K562 (cell line): Measurements from ENCODE around the gene POLR3K. TPM values are rescaled to one million over a fixed set of nuclear protein-coding genes. Genes with fewer than 3 reads are reported as not detected.
A peak's percentile ranks its signal among the peaks of the same experiment; 100 is the strongest.

ENCODE experiments used
- BRCA1 ChIP-seq, 2 experiments: fragments of 450-650 bp in 1 of 2; sonication (generic) in 1 of 2; formaldehyde crosslinking in 1 of 2; IDR thresholded peaks; 2 replicates each; pipeline versions ENCODE4 v1.5.0 to v1.6.1; 2017 to 2020; ENCODE audit warnings: mild to moderate bottlenecking in 1 of 2, missing genetic modification reagents in 1 of 2
- CREB1 ChIP-seq, 2 experiments: sonication (generic) in 1 of 2; formaldehyde crosslinking in 1 of 2; IDR thresholded peaks; 2 replicates each; pipeline versions ENCODE4 v1.6.1 to v1.8.0; 2012 to 2022; ENCODE audit warnings: inconsistent platforms in 1 of 2, mild to moderate bottlenecking in 1 of 2, missing genetic modification reagents in 1 of 2, moderate library complexity in 1 of 2
- CSDE1 ChIP-seq, 2 experiments: fragments of 450-650 bp; IDR thresholded peaks; 2 replicates each; pipeline ENCODE4 v1.6.1; 2016; ENCODE audit warnings: mild to moderate bottlenecking in 1 of 2
- DPF2 ChIP-seq: fragments of 450-650 bp; IDR thresholded peaks from 2 replicates; pipeline ENCODE4 v1.6.1; 2016
- FOXP1 ChIP-seq: sonication (generic); formaldehyde crosslinking; IDR thresholded peaks from 2 replicates; pipeline ENCODE4 v1.8.0; 2022; ENCODE audit warnings: mild to moderate bottlenecking, missing genetic modification reagents
- HMG20A ChIP-seq: fragments of 450-650 bp; formaldehyde crosslinking; conservative IDR thresholded peaks from 2 replicates; pipeline ENCODE4 v1.4.0; 2020; ENCODE audit warnings: mild to moderate bottlenecking, mixed read lengths
- KAT2B ChIP-seq: IDR thresholded peaks from one replicate; pipeline ENCODE4 v1.6.1; 2012; ENCODE audit warnings: low read depth, mild to moderate bottlenecking, control low read depth, inconsistent platforms, low read length, moderate library complexity
- KDM4B ChIP-seq, 2 experiments: fragments of 450-650 bp in 1 of 2; sonication (generic) in 1 of 2; IDR thresholded peaks; 2 replicates each; pipeline ENCODE4 v1.6.1; 2016 to 2017; ENCODE audit warnings: borderline replicate concordance in 2 of 2, antibody characterized with exemption in 1 of 2, low read depth in 1 of 2, mild to moderate bottlenecking in 1 of 2
- MAFG ChIP-seq: fragments of 450-650 bp; conservative IDR thresholded peaks from 2 replicates; pipeline ENCODE4 v1.6.1; 2016; ENCODE audit warnings: missing genetic modification characterization, missing compliant biosample characterization
- MTA3 ChIP-seq: fragments of 450-650 bp; formaldehyde crosslinking; IDR thresholded peaks from 2 replicates; pipeline ENCODE4 v1.6.1; 2017; ENCODE audit warnings: mild to moderate bottlenecking, borderline replicate concordance
- NR4A1 ChIP-seq, 2 experiments: fragments of 250-450 bp in 1 of 2; fragments of 450-650 bp in 1 of 2; sonication (Bioruptor Pico) in 1 of 2; IDR thresholded peaks; 2 replicates each; pipeline versions ENCODE4 v1.4.0 to v1.6.1; 2016 to 2020; ENCODE audit warnings: mild to moderate bottlenecking in 2 of 2, missing compliant biosample characterization in 1 of 2, missing genetic modification characterization in 1 of 2, moderate library complexity in 1 of 2
- RBBP5 ChIP-seq: fragments of 200-600 bp; sonication (generic); IDR thresholded peaks from 2 replicates; pipeline ENCODE4 v1.6.1; 2012; ENCODE audit warnings: borderline replicate concordance, mild to moderate bottlenecking, low read length, control low read depth, inconsistent platforms; ENCODE audit not compliant: insufficient read depth, poor library complexity, severe bottlenecking
- RBM14 ChIP-seq: fragments of 200-400 bp; formaldehyde crosslinking; IDR thresholded peaks from 2 replicates; pipeline ENCODE4 v1.6.1; 2018; ENCODE audit warnings: low read depth, mild to moderate bottlenecking, low read length, moderate library complexity, borderline replicate concordance; ENCODE audit not compliant: insufficient read depth
- RNF2 ChIP-seq: sonication (generic); IDR thresholded peaks from 2 replicates; pipeline ENCODE4 v1.6.1; 2016
- SETDB1 ChIP-seq: IDR thresholded peaks from one replicate; pipeline ENCODE4 v1.6.1; 2012; ENCODE audit warnings: low read length, control low read depth, inconsistent platforms
- SUPT5H ChIP-seq: fragments of 450-650 bp; IDR thresholded peaks from 2 replicates; pipeline ENCODE4 v1.6.1; 2016
- TCF7 ChIP-seq: sonication (generic); IDR thresholded peaks from 2 replicates; pipeline ENCODE4 v1.6.1; 2016; ENCODE audit warnings: antibody characterized with exemption, borderline replicate concordance
- ZFX ChIP-seq: sonication (generic); formaldehyde crosslinking; IDR thresholded peaks from 2 replicates; pipeline ENCODE4 v1.8.0; 2022; ENCODE audit warnings: mild to moderate bottlenecking, missing genetic modification reagents, moderate library complexity
- polyA plus RNA-seq, 8 experiments: library from polyadenylated mRNA; depleted of rRNA in 4 of 8; stranded (reverse) in 5 of 8; unstranded in 3 of 8; fragments of >200 nt; fragmentation: Nextera tagmentation in 2 of 8; fragmentation: Illumina TruSeq in 1 of 8; extraction: Ambion mirVana in 2 of 8; extraction: Trizol in 1 of 8; gene quantifications; 2 replicates each; pipeline versions ENCODE4 v1.2.1 to v1.2.3, GENCODE V29; 2011 to 2014; ENCODE audit warnings: inconsistent platforms in 1 of 8, missing spikeins in 1 of 8
- total RNA-seq, 7 experiments: library from RNA; depleted of rRNA in 6 of 7; stranded (reverse); fragments of >200 nt in 6 of 7; fragmentation: Illumina TruSeq in 2 of 7; extraction: Trizol in 2 of 7; gene quantifications; 2 replicates each; pipeline versions ENCODE4 v1.2.1 to v1.2.3, GENCODE V29; 2011 to 2021; ENCODE audit warnings: low replicate concordance in 1 of 7
- TF ChIP-seq, protein P1 (sequence below): sonication (generic); formaldehyde crosslinking; IDR thresholded peaks from 2 replicates; pipeline ENCODE4 v1.8.0; 2022; ENCODE audit warnings: mild to moderate bottlenecking, missing genetic modification reagents
- TF ChIP-seq, protein P2 (sequence below): fragments of 200-800 bp; sonication (Bioruptor generic); IDR thresholded peaks from 2 replicates; pipeline ENCODE4 v1.6.1; 2017; ENCODE audit warnings: missing genetic modification characterization, missing compliant biosample characterization
- TF ChIP-seq, protein P3 (sequence below): fragments of 250-450 bp; sonication (Bioruptor Pico); IDR thresholded peaks from 2 replicates; pipeline ENCODE4 v1.5.1; 2021; ENCODE audit warnings: mild to moderate bottlenecking

Gene POLR3K
- total and polyA plus RNA-seq, 9 of the 15 experiments (the other 6 are each of a cell fraction or from before 2014, with no cell fraction given), result 42.1 to 315 (median 86.7) TPM

DNA sequence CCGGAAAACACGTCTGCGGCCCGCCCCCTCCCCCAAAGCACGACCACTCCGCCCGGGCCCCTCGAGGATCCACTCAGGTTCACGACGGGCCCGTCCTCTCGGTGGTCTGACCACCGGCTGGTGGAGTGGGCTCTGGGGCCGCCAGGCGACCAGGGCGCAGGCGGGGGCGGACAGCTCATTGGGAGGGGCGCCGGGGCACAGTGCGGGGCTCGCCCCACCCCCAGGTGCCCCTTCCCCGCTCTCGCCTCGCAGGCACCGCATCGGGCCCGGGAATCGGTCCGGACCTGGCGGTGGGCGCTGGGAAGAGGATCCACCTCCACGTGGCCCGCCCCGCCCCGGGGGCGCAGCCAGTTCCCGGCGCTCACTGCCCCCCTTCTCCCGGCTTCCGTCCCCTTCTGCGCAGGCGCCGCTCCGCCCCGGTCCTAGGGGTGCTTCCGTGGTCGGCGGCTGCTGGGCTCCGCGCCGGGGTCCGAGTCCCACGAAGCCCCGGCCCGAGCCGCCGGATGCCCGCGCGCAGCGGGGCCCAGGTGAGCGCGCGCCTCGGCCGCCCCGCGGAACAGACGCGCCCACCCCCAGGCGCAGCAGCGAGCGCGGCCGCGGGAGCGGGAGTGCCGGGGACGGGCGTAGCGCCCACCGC, 24.5 kb upstream of the POLR3K start, which contains the start of gene MPG (continued):
- TF ChIP-seq, protein P1, sequence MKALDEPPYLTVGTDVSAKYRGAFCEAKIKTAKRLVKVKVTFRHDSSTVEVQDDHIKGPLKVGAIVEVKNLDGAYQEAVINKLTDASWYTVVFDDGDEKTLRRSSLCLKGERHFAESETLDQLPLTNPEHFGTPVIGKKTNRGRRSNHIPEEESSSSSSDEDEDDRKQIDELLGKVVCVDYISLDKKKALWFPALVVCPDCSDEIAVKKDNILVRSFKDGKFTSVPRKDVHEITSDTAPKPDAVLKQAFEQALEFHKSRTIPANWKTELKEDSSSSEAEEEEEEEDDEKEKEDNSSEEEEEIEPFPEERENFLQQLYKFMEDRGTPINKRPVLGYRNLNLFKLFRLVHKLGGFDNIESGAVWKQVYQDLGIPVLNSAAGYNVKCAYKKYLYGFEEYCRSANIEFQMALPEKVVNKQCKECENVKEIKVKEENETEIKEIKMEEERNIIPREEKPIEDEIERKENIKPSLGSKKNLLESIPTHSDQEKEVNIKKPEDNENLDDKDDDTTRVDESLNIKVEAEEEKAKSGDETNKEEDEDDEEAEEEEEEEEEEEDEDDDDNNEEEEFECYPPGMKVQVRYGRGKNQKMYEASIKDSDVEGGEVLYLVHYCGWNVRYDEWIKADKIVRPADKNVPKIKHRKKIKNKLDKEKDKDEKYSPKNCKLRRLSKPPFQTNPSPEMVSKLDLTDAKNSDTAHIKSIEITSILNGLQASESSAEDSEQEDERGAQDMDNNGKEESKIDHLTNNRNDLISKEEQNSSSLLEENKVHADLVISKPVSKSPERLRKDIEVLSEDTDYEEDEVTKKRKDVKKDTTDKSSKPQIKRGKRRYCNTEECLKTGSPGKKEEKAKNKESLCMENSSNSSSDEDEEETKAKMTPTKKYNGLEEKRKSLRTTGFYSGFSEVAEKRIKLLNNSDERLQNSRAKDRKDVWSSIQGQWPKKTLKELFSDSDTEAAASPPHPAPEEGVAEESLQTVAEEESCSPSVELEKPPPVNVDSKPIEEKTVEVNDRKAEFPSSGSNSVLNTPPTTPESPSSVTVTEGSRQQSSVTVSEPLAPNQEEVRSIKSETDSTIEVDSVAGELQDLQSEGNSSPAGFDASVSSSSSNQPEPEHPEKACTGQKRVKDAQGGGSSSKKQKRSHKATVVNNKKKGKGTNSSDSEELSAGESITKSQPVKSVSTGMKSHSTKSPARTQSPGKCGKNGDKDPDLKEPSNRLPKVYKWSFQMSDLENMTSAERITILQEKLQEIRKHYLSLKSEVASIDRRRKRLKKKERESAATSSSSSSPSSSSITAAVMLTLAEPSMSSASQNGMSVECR, result peak; percentile 60
- TF ChIP-seq KAT2B (no peak), ZFX (CRISPR knock-in tag) (peak; percentile 58), MTA3 (no peak), KDM4B (IDR thresholded peaks at IDR 0.05; ENCODE audit: borderline replicate concordance in 2 of 2, low read depth in 1 of 2) (peak in 1 of 2 experiments; percentile 72; a peak in 1 of 4 replicates), SETDB1 (no peak), BRCA1 (IDR thresholded peaks at IDR 0.05) (no peak), BRCA1 (CRISPR knock-in tag; IDR thresholded peaks at IDR 0.05) (0 out of 2 replicates have a peak, but pooled peaks have one; percentile 38), MAFG (tag) (no peak), RBBP5 (no peak), SUPT5H (peak; percentile 54), FOXP1 (peak; percentile 45), RBM14 (0 out of 2 replicates have a peak, but pooled peaks have one; percentile 11), HMG20A (no peak), DPF2 (no peak), CREB1 (IDR thresholded peaks at IDR 0.05) (no peak), CREB1 (CRISPR knock-in tag; IDR thresholded peaks at IDR 0.05) (no peak), CSDE1 (IDR thresholded peaks at IDR 0.05) (no peak), NR4A1 (CRISPR knock-in tag; IDR thresholded peaks at IDR 0.05) (no peak), NR4A1 (tag; IDR thresholded peaks at IDR 0.05) (no peak), RNF2 (no peak), TCF7 (no peak)
- TF ChIP-seq, protein P2, sequence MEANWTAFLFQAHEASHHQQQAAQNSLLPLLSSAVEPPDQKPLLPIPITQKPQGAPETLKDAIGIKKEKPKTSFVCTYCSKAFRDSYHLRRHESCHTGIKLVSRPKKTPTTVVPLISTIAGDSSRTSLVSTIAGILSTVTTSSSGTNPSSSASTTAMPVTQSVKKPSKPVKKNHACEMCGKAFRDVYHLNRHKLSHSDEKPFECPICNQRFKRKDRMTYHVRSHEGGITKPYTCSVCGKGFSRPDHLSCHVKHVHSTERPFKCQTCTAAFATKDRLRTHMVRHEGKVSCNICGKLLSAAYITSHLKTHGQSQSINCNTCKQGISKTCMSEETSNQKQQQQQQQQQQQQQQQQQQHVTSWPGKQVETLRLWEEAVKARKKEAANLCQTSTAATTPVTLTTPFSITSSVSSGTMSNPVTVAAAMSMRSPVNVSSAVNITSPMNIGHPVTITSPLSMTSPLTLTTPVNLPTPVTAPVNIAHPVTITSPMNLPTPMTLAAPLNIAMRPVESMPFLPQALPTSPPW (CRISPR knock-in tag), result peak; percentile 98
- TF ChIP-seq, protein P3, sequence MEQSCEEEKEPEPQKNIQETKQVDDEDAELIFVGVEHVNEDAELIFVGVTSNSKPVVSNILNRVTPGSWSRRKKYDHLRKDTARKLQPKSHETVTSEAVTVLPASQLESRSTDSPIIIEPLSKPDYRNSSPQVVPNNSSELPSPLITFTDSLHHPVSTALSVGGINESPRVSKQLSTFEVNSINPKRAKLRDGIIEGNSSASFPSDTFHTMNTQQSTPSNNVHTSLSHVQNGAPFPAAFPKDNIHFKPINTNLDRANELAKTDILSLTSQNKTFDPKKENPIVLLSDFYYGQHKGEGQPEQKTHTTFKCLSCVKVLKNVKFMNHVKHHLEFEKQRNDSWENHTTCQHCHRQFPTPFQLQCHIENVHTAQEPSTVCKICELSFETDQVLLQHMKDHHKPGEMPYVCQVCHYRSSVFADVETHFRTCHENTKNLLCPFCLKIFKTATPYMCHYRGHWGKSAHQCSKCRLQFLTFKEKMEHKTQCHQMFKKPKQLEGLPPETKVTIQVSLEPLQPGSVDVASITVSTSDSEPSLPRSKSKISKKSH (CRISPR knock-in tag), result no peak
